Caco-2 (cell line): Measurements from ENCODE around the gene AFF1. TPM values are rescaled to one million over a fixed set of nuclear protein-coding genes. Genes with fewer than 3 reads are reported as not detected.

Experiments used
- BruUV-seq: library from RNA; stranded (reverse); fragments of 400-500 nt; replicated peaks from 2 replicates; lab custom pipeline; 2021; lab: Mats Ljungman, UMichigan
- CTCF ChIA-PET: fragments of 300-600 bp; sonication (Branson Sonifier 250); formaldehyde crosslinking; loops from one replicate; lab custom pipeline; 2022; ENCODE audit warnings: antibody characterized with exemption; lab: Charles Lee
- POLR2A ChIA-PET: fragments of 300-600 bp; sonication (Branson Sonifier 250); formaldehyde crosslinking; loops from one replicate; lab custom pipeline; 2022; ENCODE audit warnings: antibody characterized with exemption; lab: Charles Lee
- DNase-seq, 2 experiments: peaks; one replicate each; pipeline versions ENCODE4 v3.0.0 to v3.0.0-alpha.2; 2020 to 2022
- H3K27me3 ChIP-seq: replicated peaks from 2 replicates; pipeline ENCODE4 v1.6.0; 2011; ENCODE audit warnings: low read length; ENCODE audit not compliant: control insufficient read depth, insufficient read depth
- H3K36me3 ChIP-seq: 2 replicates; pipeline ENCODE4 v1.5.1; 2011; ENCODE audit warnings: low read length; ENCODE audit not compliant: control insufficient read depth, insufficient read depth
- H3K4me1 ChIP-seq: fragments of 250-450 bp; sonication (Bioruptor Pico); 2 replicates; pipeline ENCODE4 v1.5.1; 2020; ENCODE audit warnings: mild to moderate bottlenecking
- H3K4me3 ChIP-seq: 2 replicates; pipeline ENCODE4 v1.5.1; 2011; ENCODE audit warnings: low read depth, mild to moderate bottlenecking, control low read depth, low read length
- H3K9me3 ChIP-seq: fragments of 250-450 bp; sonication (Bioruptor Pico); 2 replicates; pipeline ENCODE4 v1.5.1; 2020; ENCODE audit warnings: mild to moderate bottlenecking, moderate library complexity
- H3K27ac Mint-ChIP-seq: one replicate; pipeline ENCODE4 v1.8.0; 2022; ENCODE audit warnings: mixed read lengths; ENCODE audit not compliant: unreplicated experiment
- H3K27me3 Mint-ChIP-seq: one replicate; pipeline ENCODE4 v1.8.0; 2022; ENCODE audit warnings: mixed read lengths; ENCODE audit not compliant: insufficient read depth, unreplicated experiment
- H3K36me3 Mint-ChIP-seq: one replicate; pipeline ENCODE4 v1.8.0; 2022; ENCODE audit warnings: mild to moderate bottlenecking, mixed read lengths; ENCODE audit not compliant: insufficient read depth, unreplicated experiment
- H3K4me1 Mint-ChIP-seq: one replicate; pipeline ENCODE4 v1.8.0; 2022; ENCODE audit warnings: low read depth, mixed read lengths; ENCODE audit not compliant: unreplicated experiment
- H3K4me3 Mint-ChIP-seq: one replicate; pipeline ENCODE4 v1.8.0; 2022; ENCODE audit warnings: mild to moderate bottlenecking, moderate library complexity, mixed read lengths; ENCODE audit not compliant: unreplicated experiment
- H3K9me3 Mint-ChIP-seq: one replicate; pipeline ENCODE4 v1.8.0; 2022; ENCODE audit warnings: mixed read lengths; ENCODE audit not compliant: unreplicated experiment
- intact Hi-C: fragments of 100-400 bp; cut with micrococcal nuclease; formaldehyde crosslinking; loops from one replicate; pipeline ENCODE4 v1.10.0; 2022; ENCODE audit not compliant: unreplicated experiment
- total RNA-seq: library from RNA; stranded (reverse); gene quantifications from 2 replicates; pipeline ENCODE4 v1.2.3, GENCODE V29; 2022
- TF ChIP-seq, protein P1 (sequence below), 2 experiments: fragments of 200-600 bp in 1 of 2; IDR thresholded peaks; 1 replicate in 1 of 2; 2 replicates in 1 of 2; pipeline versions ENCODE4 v1.5.1 to v1.8.0; 2011 to 2022; ENCODE audit warnings: antibody characterized with exemption in 1 of 2, control low read depth in 1 of 2, inconsistent platforms in 1 of 2, low read depth in 1 of 2, low read length in 1 of 2, mild to moderate bottlenecking in 1 of 2, moderate library complexity in 1 of 2; ENCODE audit not compliant: insufficient read depth in 1 of 2, severe bottlenecking in 1 of 2, unreplicated experiment in 1 of 2

AFF1 gene
- total RNA-seq, 1 experiment from 2014 or later: 48.3 TPM

DNA sequence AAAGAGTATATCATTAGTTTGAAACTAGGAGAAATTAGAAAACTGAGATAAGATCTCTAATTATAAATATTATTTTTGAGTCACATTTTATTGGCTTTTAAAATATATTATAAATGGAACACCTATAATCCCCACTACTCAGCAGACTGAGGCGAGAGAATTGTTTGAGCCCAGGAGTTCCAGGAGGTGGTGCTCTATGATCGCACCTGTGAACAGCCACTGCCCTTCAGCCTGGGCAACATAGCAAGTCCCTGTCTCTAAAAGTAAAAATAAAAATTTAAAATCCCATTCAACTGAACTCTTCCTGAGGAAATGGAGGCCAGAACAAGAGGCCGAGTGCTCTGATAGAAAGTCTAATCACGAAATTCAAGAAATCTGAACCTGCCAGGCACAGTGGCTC, 36.2 kb upstream of the AFF1 start:
- H3K4me3 Mint-ChIP-seq: no peak overlapping the region
- peak in 1 of 2 experiments; percentile 32 for DNase-seq
- no peaks in the 10 kb centered on the region for H3K27me3 Mint-ChIP-seq
- no TSS peak for BruUV-seq
- H3K9me3 Mint-ChIP-seq: peaks cover 19% of the 10 kb centered on the region
- TF ChIP-seq, protein P1, sequence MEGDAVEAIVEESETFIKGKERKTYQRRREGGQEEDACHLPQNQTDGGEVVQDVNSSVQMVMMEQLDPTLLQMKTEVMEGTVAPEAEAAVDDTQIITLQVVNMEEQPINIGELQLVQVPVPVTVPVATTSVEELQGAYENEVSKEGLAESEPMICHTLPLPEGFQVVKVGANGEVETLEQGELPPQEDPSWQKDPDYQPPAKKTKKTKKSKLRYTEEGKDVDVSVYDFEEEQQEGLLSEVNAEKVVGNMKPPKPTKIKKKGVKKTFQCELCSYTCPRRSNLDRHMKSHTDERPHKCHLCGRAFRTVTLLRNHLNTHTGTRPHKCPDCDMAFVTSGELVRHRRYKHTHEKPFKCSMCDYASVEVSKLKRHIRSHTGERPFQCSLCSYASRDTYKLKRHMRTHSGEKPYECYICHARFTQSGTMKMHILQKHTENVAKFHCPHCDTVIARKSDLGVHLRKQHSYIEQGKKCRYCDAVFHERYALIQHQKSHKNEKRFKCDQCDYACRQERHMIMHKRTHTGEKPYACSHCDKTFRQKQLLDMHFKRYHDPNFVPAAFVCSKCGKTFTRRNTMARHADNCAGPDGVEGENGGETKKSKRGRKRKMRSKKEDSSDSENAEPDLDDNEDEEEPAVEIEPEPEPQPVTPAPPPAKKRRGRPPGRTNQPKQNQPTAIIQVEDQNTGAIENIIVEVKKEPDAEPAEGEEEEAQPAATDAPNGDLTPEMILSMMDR (IDR thresholded peaks at IDR 0.05; ENCODE audit: insufficient read depth in 1 of 2, low read depth in 1 of 2, low read length in 1 of 2, severe bottlenecking in 1 of 2, unreplicated experiment in 1 of 2): no peak
- no peaks in the 10 kb centered on the region for H3K9me3 ChIP-seq
- no peak overlapping the region for H3K4me3 ChIP-seq
- no peak overlapping the region for H3K27ac Mint-ChIP-seq
- intact Hi-C loops: loop anchor here (1.0 to 5.0 kb wide), 4 partner anchors 195 to 641 kb away; no protein-coding TSS in a partner anchor
- H3K4me1 Mint-ChIP-seq: peaks cover 6% of the 10 kb centered on the region
- ChIA-PET CTCF (no interaction called here), POLR2A (no interaction called here)
- H3K36me3 Mint-ChIP-seq: no peaks in the 10 kb centered on the region
- H3K36me3 ChIP-seq: no peaks in the 10 kb centered on the region
- H3K27me3 ChIP-seq: no peaks in the 10 kb centered on the region
- H3K4me1 ChIP-seq: no peaks in the 10 kb centered on the region

DNA sequence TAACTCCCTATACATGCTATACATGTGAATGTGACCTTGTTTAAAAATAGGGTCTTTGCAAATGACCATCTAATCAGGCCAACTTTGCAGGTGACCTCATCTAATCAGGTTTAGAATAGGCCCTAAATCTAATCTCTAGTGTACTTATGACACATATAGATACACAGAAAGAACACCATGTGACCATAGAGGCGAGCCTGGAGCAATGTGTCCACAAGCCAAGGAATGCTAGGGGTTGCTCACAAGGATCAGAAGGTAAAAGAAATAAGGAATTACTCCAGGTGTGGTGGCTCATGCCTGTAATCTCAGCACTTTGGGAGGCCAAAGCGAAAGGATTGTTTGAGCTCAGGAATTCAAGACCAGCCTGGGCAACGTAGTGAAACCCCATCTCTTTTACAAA, 32.9 kb upstream of the AFF1 start:
- no peaks in the 10 kb centered on the region for H3K9me3 ChIP-seq
- Mint-ChIP-seq H3K27me3 (no peaks in the 10 kb centered on the region), H3K36me3 (no peaks in the 10 kb centered on the region), H3K9me3 (peaks cover 19% of the 10 kb centered on the region), H3K4me3 (no peak overlapping the region), H3K27ac (no peak overlapping the region), H3K4me1 (peaks cover 6% of the 10 kb centered on the region)
- intact Hi-C loops: no loop called here
- TF ChIP-seq, protein P1 (IDR thresholded peaks at IDR 0.05; ENCODE audit: insufficient read depth in 1 of 2, low read depth in 1 of 2, low read length in 1 of 2, severe bottlenecking in 1 of 2, unreplicated experiment in 1 of 2): no peak
- POLR2A ChIA-PET: no interaction called here
- H3K36me3 ChIP-seq: no peaks in the 10 kb centered on the region
- CTCF ChIA-PET: no interaction called here
- H3K4me3 ChIP-seq: no peak overlapping the region
- no peak for DNase-seq
- H3K27me3 ChIP-seq: no peaks in the 10 kb centered on the region
- no peaks in the 10 kb centered on the region for H3K4me1 ChIP-seq
- no TSS peak for BruUV-seq

DNA sequence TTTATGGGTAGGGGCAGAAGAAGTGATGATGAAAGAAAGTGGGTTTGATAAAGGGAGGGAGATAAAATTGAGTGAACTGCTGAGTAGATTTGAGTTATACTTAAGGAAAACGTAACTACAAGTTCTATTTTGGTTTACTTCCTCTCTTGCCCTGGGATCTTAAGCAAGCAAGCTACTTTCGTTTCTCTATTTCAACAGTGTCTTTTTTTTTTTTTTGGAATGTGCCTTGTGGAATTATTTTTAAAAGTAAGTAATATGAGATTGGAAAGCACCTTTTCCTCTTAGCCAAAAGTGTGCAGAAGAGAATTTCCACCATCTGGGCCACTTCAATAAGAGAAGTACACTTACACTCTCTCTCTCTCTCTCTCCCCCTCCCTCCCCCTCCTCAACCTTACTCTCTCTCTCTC, 26.6 kb upstream of the AFF1 start:
- Histone ChIP-seq H3K4me3 (no peak overlapping the region), H3K4me1 (no peaks in the 10 kb centered on the region; the same call in 1 of the 2 replicates), H3K9me3 (no peaks in the 10 kb centered on the region), H3K36me3 (no peaks in the 10 kb centered on the region), H3K27me3 (no peaks in the 10 kb centered on the region)
- Mint-ChIP-seq H3K27me3 (no peaks in the 10 kb centered on the region), H3K27ac (no peak overlapping the region), H3K4me1 (no peaks in the 10 kb centered on the region), H3K9me3 (no peaks in the 10 kb centered on the region), H3K4me3 (no peak overlapping the region), H3K36me3 (no peaks in the 10 kb centered on the region)
- DNase-seq: no peak
- BruUV-seq: no TSS peak
- CTCF ChIA-PET: interaction anchor here (0.7 to 0.8 kb wide), 2 partner anchors 13 to 110 kb away, joined by 3 read pairs; no protein-coding TSS in a partner anchor
- POLR2A ChIA-PET: no interaction called here
- TF ChIP-seq, protein P1 (IDR thresholded peaks at IDR 0.05; ENCODE audit: insufficient read depth in 1 of 2, low read depth in 1 of 2, low read length in 1 of 2, severe bottlenecking in 1 of 2, unreplicated experiment in 1 of 2): no peak
- intact Hi-C loops: no loop called here
